Neural progenitor cell (in vitro differentiated cells): Measurements from ENCODE around the gene TSHZ2. TPM values are rescaled to one million over a fixed set of nuclear protein-coding genes. Genes with fewer than 3 reads are reported as not detected.

Source experiments
- DNase-seq: peaks from one replicate; pipeline ENCODE4 v3.0.0-alpha.2; 2016; ENCODE audit warnings: low spot score
- H2AFZ ChIP-seq: fragments of 200-600 bp; sonication (generic); replicated peaks from 2 replicates; pipeline ENCODE4 v1.6.1; 2016; ENCODE audit warnings: antibody characterized with exemption
- H3F3A ChIP-seq: fragments of 200-600 bp; sonication (generic); 2 replicates; pipeline ENCODE4 v1.6.1; 2016; ENCODE audit warnings: antibody characterized with exemption, low read depth
- H3K27ac ChIP-seq: fragments of 200-600 bp; sonication (generic); 2 replicates; pipeline ENCODE4 v1.5.1; 2016; ENCODE audit warnings: mild to moderate bottlenecking
- H3K27me3 ChIP-seq: fragments of 200-600 bp; sonication (generic); 2 replicates; pipeline ENCODE4 v1.6.1; 2016; ENCODE audit warnings: mild to moderate bottlenecking, moderate library complexity
- H3K36me3 ChIP-seq: fragments of 200-600 bp; sonication (generic); 2 replicates; pipeline ENCODE4 v1.5.1; 2016
- H3K4me1 ChIP-seq: fragments of 200-600 bp; sonication (generic); 2 replicates; pipeline ENCODE4 v1.6.1; 2016; ENCODE audit warnings: mixed run types
- H3K4me2 ChIP-seq: fragments of 200-600 bp; sonication (generic); 2 replicates; pipeline ENCODE4 v1.6.1; 2016
- H3K4me3 ChIP-seq: fragments of 200-600 bp; sonication (generic); 2 replicates; pipeline ENCODE4 v1.5.1; 2016
- H3K79me2 ChIP-seq: fragments of 200-600 bp; sonication (generic); 2 replicates; pipeline ENCODE4 v1.6.1; 2016; ENCODE audit warnings: low read depth
- H3K9ac ChIP-seq: fragments of 200-600 bp; sonication (generic); 2 replicates; pipeline ENCODE4 v1.6.1; 2016
- H3K9me3 ChIP-seq: fragments of 200-600 bp; sonication (generic); 2 replicates; pipeline ENCODE4 v1.5.1; 2016; ENCODE audit warnings: low read depth
- H4K20me1 ChIP-seq: fragments of 200-600 bp; sonication (generic); 2 replicates; pipeline ENCODE4 v1.6.1; 2016; ENCODE audit warnings: low read depth
- H3K27ac Mint-ChIP-seq: 3 replicates; pipeline ENCODE4 v1.8.0; 2021; ENCODE audit warnings: mixed read lengths
- H3K27me3 Mint-ChIP-seq: 2 replicates; pipeline ENCODE4 v1.8.0; 2022; ENCODE audit warnings: low read depth, mild to moderate bottlenecking, inconsistent platforms, moderate library complexity, mixed read lengths; ENCODE audit not compliant: insufficient read depth
- H3K36me3 Mint-ChIP-seq: 3 replicates; pipeline ENCODE4 v1.8.0; 2021; ENCODE audit warnings: mixed read lengths
- H3K4me1 Mint-ChIP-seq: 3 replicates; pipeline ENCODE4 v1.8.0; 2021; ENCODE audit warnings: mixed read lengths
- H3K4me3 Mint-ChIP-seq: 3 replicates; pipeline ENCODE4 v1.8.0; 2021; ENCODE audit warnings: mild to moderate bottlenecking, moderate library complexity, mixed read lengths
- H3K9me3 Mint-ChIP-seq: 3 replicates; pipeline ENCODE4 v1.8.0; 2020; ENCODE audit warnings: mixed read lengths
- CTCF ChIP-seq: fragments of 200-600 bp; sonication (generic); IDR thresholded peaks from 2 replicates; pipeline ENCODE4 v1.5.1; 2017; ENCODE audit warnings: antibody characterized with exemption, mild to moderate bottlenecking
- EZH2 ChIP-seq: fragments of 200-600 bp; sonication (generic); IDR thresholded peaks from 2 replicates; pipeline ENCODE4 v1.6.1; 2017; ENCODE audit warnings: antibody characterized with exemption, mild to moderate bottlenecking, moderate library complexity
- EZH2phosphoT487 ChIP-seq: fragments of 200-600 bp; sonication (generic); IDR thresholded peaks from 2 replicates; pipeline ENCODE4 v1.6.1; 2017; ENCODE audit warnings: antibody characterized with exemption
- total RNA-seq: library from RNA; depleted of rRNA; stranded (reverse); fragments of >200 nt; gene quantifications from 2 replicates; pipeline ENCODE4 v1.2.3, GENCODE V29; 2015; ENCODE audit warnings: low replicate concordance

TSHZ2 gene
- total RNA-seq, 1 donor from 2014 or later = 1.8 TPM

GRCh38 chr20:53191957-53192356, 219.8 kb downstream of the TSHZ2 start:
- H3K4me1 Mint-ChIP-seq = peaks cover 10% of the 10 kb centered on the region
- Histone ChIP-seq H2AFZ (no peak overlapping the region), H4K20me1 (no peaks in the 10 kb centered on the region)

GRCh38 chr20:53194306-53195290, 222.4 kb downstream of the TSHZ2 start:
- no peak overlapping the region for H3K27ac ChIP-seq
- H3K4me1 ChIP-seq = no peaks in the 10 kb centered on the region
- TF ChIP-seq CTCF (no peak), EZH2phosphoT487 (no peak)
- no peaks in the 10 kb centered on the region for H3K9me3 Mint-ChIP-seq
- no peak overlapping the region for H3K4me2 ChIP-seq
- no peaks in the 10 kb centered on the region for H3F3A ChIP-seq
- no peaks in the 10 kb centered on the region for H3K27me3 ChIP-seq
- no peaks in the 10 kb centered on the region for H3K36me3 Mint-ChIP-seq
- H3K4me3 Mint-ChIP-seq = no peak overlapping the region
- H2AFZ ChIP-seq = no peak overlapping the region
- no peaks in the 10 kb centered on the region for H3K36me3 ChIP-seq
- H4K20me1 ChIP-seq = no peaks in the 10 kb centered on the region
- H3K9ac ChIP-seq = no peak overlapping the region
- H3K27ac Mint-ChIP-seq = no peak overlapping the region
- H3K4me1 Mint-ChIP-seq = peaks cover 10% of the 10 kb centered on the region
- no peak for DNase-seq
- H3K27me3 Mint-ChIP-seq = no peaks in the 10 kb centered on the region
- H3K4me3 ChIP-seq = no peak overlapping the region
- H3K79me2 ChIP-seq = no peaks in the 10 kb centered on the region
- H3K9me3 ChIP-seq = no peaks in the 10 kb centered on the region

More at GRCh38 chr20:53191957-53192356, 219.8 kb downstream of the TSHZ2 start:
- Histone ChIP-seq H3K4me2 (no peak overlapping the region), H3K9me3 (no peaks in the 10 kb centered on the region), H3F3A (no peaks in the 10 kb centered on the region), H3K79me2 (no peaks in the 10 kb centered on the region), H3K27ac (no peak overlapping the region), H3K4me3 (no peak overlapping the region), H3K9ac (no peak overlapping the region), H3K27me3 (no peaks in the 10 kb centered on the region), H3K4me1 (no peaks in the 10 kb centered on the region), H3K36me3 (no peaks in the 10 kb centered on the region)
- no peaks in the 10 kb centered on the region for H3K9me3 Mint-ChIP-seq
- TF ChIP-seq EZH2phosphoT487 (no peak), EZH2 (no peak), CTCF (no peak)
- DNase-seq = no peak
- no peak overlapping the region for H3K27ac Mint-ChIP-seq
- no peak overlapping the region for H3K4me3 Mint-ChIP-seq
- no peaks in the 10 kb centered on the region for H3K36me3 Mint-ChIP-seq
- peaks cover 2% of the 10 kb centered on the region for H3K27me3 Mint-ChIP-seq

- Histone ChIP-seq H3K27me3 (no peaks in the 10 kb centered on the region), H3K9ac (no peak overlapping the region), H3K36me3 (no peaks in the 10 kb centered on the region), H3K9me3 (no peaks in the 10 kb centered on the region), H2AFZ (no peak overlapping the region), H3K4me2 (no peak overlapping the region), H3K27ac (no peak overlapping the region), H3K4me1 (peaks cover 3% of the 10 kb centered on the region), H4K20me1 (no peaks in the 10 kb centered on the region), H3F3A (no peaks in the 10 kb centered on the region), H3K79me2 (no peaks in the 10 kb centered on the region), H3K4me3 (no peak overlapping the region)
- H3K27ac Mint-ChIP-seq = no peak overlapping the region
- H3K9me3 Mint-ChIP-seq = no peaks in the 10 kb centered on the region
- no peak for DNase-seq
- H3K4me3 Mint-ChIP-seq = no peak overlapping the region
- no peaks in the 10 kb centered on the region for H3K27me3 Mint-ChIP-seq
- no peaks in the 10 kb centered on the region for H3K36me3 Mint-ChIP-seq
- peaks cover 10% of the 10 kb centered on the region for H3K4me1 Mint-ChIP-seq
- TF ChIP-seq EZH2 = no peak
- TF ChIP-seq EZH2phosphoT487 = no peak
- TF ChIP-seq CTCF = peak; percentile 4
Observed at GRCh38 chr20:53195876-53196610, 223.9 kb downstream of the TSHZ2 start.
